ENCODE data around the gene CASP2. TPM values are rescaled to one million over a fixed set of nuclear protein-coding genes. Genes with fewer than 3 reads are reported as not detected.
A peak's percentile ranks its signal among the peaks of the same experiment; 100 is the strongest.

Gene CASP2
- total RNA-seq, 1 donor from 2014 or later = 39.8 TPM

DNA sequence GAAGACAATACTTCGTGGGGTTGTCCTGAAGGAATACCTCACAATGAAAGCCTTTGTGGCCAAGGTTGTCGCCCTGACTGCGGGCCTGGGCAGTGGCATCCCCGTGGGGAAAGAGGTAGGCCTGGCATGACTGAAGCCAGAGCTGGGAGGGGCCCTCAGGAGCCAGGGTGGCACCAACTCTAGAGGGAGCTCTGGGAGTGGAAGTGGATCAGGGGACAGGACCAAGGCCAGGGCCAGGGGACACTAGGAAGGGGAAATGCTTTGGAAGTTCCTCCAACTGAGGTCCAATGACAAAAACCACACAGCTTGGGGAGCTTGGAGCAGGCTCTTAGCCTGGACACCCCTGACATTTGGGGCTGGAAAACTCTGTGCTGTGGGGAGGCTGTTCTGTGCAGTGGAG is 33.6 kb downstream of the CASP2 start:
- no peak overlapping the region for H3K4me3 Mint-ChIP-seq
- H3K79me2 ChIP-seq (ENCODE audit: low read depth) = no peaks in the 10 kb centered on the region
- H3K27ac ChIP-seq = no peak overlapping the region
- H3K9ac ChIP-seq = no peak overlapping the region
- H3K4me1 ChIP-seq = no peaks in the 10 kb centered on the region
- peaks cover 34% of the 10 kb centered on the region for H3K4me1 Mint-ChIP-seq
- no peak overlapping the region for H3K27ac Mint-ChIP-seq
- no peak for DNase-seq (ENCODE audit: low spot score)
- H2AFZ ChIP-seq (replicated peaks) = no peak overlapping the region
- H3K36me3 Mint-ChIP-seq = no peaks in the 10 kb centered on the region
- no peak overlapping the region for H3K4me3 ChIP-seq
- H3F3A ChIP-seq (ENCODE audit: low read depth) = no peaks in the 10 kb centered on the region
- no peak for TF ChIP-seq EZH2 (IDR thresholded peaks at IDR 0.05)
- TF ChIP-seq, protein P1, sequence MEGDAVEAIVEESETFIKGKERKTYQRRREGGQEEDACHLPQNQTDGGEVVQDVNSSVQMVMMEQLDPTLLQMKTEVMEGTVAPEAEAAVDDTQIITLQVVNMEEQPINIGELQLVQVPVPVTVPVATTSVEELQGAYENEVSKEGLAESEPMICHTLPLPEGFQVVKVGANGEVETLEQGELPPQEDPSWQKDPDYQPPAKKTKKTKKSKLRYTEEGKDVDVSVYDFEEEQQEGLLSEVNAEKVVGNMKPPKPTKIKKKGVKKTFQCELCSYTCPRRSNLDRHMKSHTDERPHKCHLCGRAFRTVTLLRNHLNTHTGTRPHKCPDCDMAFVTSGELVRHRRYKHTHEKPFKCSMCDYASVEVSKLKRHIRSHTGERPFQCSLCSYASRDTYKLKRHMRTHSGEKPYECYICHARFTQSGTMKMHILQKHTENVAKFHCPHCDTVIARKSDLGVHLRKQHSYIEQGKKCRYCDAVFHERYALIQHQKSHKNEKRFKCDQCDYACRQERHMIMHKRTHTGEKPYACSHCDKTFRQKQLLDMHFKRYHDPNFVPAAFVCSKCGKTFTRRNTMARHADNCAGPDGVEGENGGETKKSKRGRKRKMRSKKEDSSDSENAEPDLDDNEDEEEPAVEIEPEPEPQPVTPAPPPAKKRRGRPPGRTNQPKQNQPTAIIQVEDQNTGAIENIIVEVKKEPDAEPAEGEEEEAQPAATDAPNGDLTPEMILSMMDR (IDR thresholded peaks at IDR 0.05) = no peak
- TF ChIP-seq EZH2phosphoT487 (IDR thresholded peaks at IDR 0.05) = no peak
- no peaks in the 10 kb centered on the region for H3K9me3 Mint-ChIP-seq
- no peaks in the 10 kb centered on the region for H4K20me1 ChIP-seq (ENCODE audit: low read depth)
- H3K9me3 ChIP-seq (ENCODE audit: low read depth) = no peaks in the 10 kb centered on the region
- H3K36me3 ChIP-seq = no peaks in the 10 kb centered on the region
- no peak overlapping the region for H3K4me2 ChIP-seq
- H3K27me3 Mint-ChIP-seq (ENCODE audit: insufficient read depth, low read depth) = peaks cover 16% of the 10 kb centered on the region
- no peaks in the 10 kb centered on the region for H3K27me3 ChIP-seq

DNA sequence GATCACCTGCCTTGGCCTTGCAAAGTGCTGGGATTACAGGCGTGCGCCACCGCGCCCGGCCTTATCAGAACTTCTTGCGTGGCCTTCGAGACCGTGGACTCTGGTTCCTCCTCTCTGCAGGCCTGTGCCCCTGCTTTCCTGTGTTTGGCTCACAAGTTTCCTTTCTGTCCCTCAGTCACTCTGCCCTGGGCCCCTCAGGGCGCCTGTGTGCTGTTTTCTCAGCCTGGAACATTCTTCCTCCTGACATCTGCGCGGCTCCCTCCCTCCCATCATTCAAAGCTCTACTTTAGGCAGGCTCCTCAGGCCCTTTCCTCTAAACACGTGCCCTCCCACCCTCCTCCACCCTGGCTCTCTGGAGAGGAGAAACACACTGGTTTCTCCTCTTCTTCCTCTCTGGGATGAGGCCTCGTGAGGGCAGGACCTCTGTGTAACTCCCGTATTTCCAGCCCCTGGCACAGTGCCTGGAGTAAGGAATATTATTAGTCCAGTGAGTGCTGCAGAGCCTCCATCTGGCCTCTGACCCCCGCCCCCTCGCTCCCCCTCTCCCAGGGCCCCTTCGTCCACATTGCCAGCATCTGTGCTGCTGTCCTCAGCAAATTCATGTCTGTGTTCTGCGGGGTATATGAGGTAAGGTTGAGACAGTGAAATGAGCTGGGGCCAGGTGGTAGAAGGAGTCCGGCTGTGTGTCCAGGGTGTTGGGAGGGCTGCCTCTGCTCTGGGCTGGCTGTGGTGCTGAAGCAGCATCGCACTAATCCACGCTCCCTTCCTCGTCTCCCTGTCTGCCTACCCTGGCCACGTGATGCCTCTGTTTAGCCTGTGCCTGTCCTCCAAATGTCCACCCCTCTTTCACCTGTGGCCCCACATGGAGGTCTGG is 34.8 kb downstream of the CASP2 start:
- no peaks in the 10 kb centered on the region for H3K9me3 Mint-ChIP-seq
- Histone ChIP-seq H3F3A (ENCODE audit: low read depth) (no peaks in the 10 kb centered on the region), H3K4me2 (no peak overlapping the region), H4K20me1 (ENCODE audit: low read depth) (no peaks in the 10 kb centered on the region), H3K4me1 (no peaks in the 10 kb centered on the region), H3K36me3 (no peaks in the 10 kb centered on the region), H2AFZ (replicated peaks) (peak overlapping the region; percentile 42), H3K27ac (no peak overlapping the region), H3K9me3 (ENCODE audit: low read depth) (no peaks in the 10 kb centered on the region), H3K9ac (no peak overlapping the region), H3K27me3 (no peaks in the 10 kb centered on the region), H3K4me3 (no peak overlapping the region), H3K79me2 (ENCODE audit: low read depth) (no peaks in the 10 kb centered on the region)
- H3K36me3 Mint-ChIP-seq = no peaks in the 10 kb centered on the region
- H3K27me3 Mint-ChIP-seq (ENCODE audit: insufficient read depth, low read depth) = peaks cover 13% of the 10 kb centered on the region
- no peak overlapping the region for H3K4me3 Mint-ChIP-seq
- peak overlapping the region; percentile 66 for H3K27ac Mint-ChIP-seq
- no peak for TF ChIP-seq EZH2phosphoT487 (IDR thresholded peaks at IDR 0.05)
- TF ChIP-seq EZH2 (IDR thresholded peaks at IDR 0.05) = no peak
- TF ChIP-seq, protein P1 (IDR thresholded peaks at IDR 0.05) = no peak
- H3K4me1 Mint-ChIP-seq = peaks cover 29% of the 10 kb centered on the region
- no peak for DNase-seq (ENCODE audit: low spot score)

DNA sequence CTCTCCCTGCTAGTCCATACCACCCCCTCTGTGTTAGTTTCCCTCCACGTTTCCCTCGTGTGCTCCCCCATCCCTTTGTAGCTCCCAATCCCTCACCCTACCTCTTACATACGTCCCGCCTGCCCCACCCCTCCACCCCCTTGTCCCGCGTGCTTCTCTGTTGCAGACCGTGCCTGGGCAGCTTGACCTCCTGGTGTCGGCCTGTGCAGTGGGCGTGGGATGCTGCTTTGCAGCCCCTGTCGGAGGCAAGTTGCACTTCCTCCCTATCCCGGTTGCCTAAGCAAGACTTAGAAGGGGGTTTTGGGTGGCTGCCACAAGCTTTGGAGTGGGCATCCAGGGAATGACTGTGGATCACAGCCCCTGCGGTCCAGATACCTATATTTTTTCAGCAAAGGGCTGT is 35.5 kb downstream of the CASP2 start:
- Mint-ChIP-seq H3K27me3 (ENCODE audit: insufficient read depth, low read depth) (peaks cover 12% of the 10 kb centered on the region), H3K4me1 (peaks cover 26% of the 10 kb centered on the region), H3K27ac (peak overlapping the region; percentile 30), H3K9me3 (no peaks in the 10 kb centered on the region), H3K36me3 (no peaks in the 10 kb centered on the region), H3K4me3 (no peak overlapping the region)
- no peak overlapping the region for H3K27ac ChIP-seq
- no peaks in the 10 kb centered on the region for H3K9me3 ChIP-seq (ENCODE audit: low read depth)
- no peaks in the 10 kb centered on the region for H3K79me2 ChIP-seq (ENCODE audit: low read depth)
- H3K4me3 ChIP-seq = no peak overlapping the region
- H3K9ac ChIP-seq = no peak overlapping the region
- H3K4me2 ChIP-seq = no peak overlapping the region
- no peaks in the 10 kb centered on the region for H3K4me1 ChIP-seq
- H3K36me3 ChIP-seq = no peaks in the 10 kb centered on the region
- no peak for DNase-seq (ENCODE audit: low spot score)
- TF ChIP-seq EZH2phosphoT487 (IDR thresholded peaks at IDR 0.05) = no peak
- TF ChIP-seq, protein P1 (IDR thresholded peaks at IDR 0.05) = no peak
- no peak for TF ChIP-seq EZH2 (IDR thresholded peaks at IDR 0.05)
- no peaks in the 10 kb centered on the region for H4K20me1 ChIP-seq (ENCODE audit: low read depth)
- no peaks in the 10 kb centered on the region for H3F3A ChIP-seq (ENCODE audit: low read depth)
- no peaks in the 10 kb centered on the region for H3K27me3 ChIP-seq
- H2AFZ ChIP-seq (replicated peaks) = peak overlapping the region; percentile 42

Data from neural progenitor cell (in vitro differentiated cells).